Astrocyte (in vitro differentiated cells and primary cell): ENCODE results near the gene PPP6R2. TPM values are rescaled to one million over a fixed set of nuclear protein-coding genes. Genes with fewer than 3 reads are reported as not detected.
A peak's percentile ranks its signal among the peaks of the same experiment; 100 is the strongest.

Source experiments
- DNase-seq: peaks from one replicate; pipeline ENCODE4 v3.0.0-alpha.2; 2010; ENCODE audit warnings: low read depth
- FAIRE-seq: peaks from 2 replicates; lab custom pipeline; 2011; peaks lifted over from hg19 to GRCh38; lab: Jason Lieb, UNC
- H2AFZ ChIP-seq: 2 replicates; pipeline ENCODE4 v1.6.0; 2012; ENCODE audit warnings: low read depth, low read length, inconsistent platforms
- H3K27ac ChIP-seq: 2 replicates; pipeline ENCODE4 v1.5.1; 2011; ENCODE audit warnings: low read depth, low read length, inconsistent platforms
- H3K27me3 ChIP-seq: 2 replicates; pipeline ENCODE4 v1.6.0; 2011; ENCODE audit warnings: low read length, inconsistent platforms; ENCODE audit not compliant: insufficient read depth
- H3K36me3 ChIP-seq: 2 replicates; pipeline ENCODE4 v1.5.1; 2011; ENCODE audit warnings: low read length, inconsistent platforms; ENCODE audit not compliant: insufficient read depth
- H3K4me1 ChIP-seq: 2 replicates; pipeline ENCODE4 v1.5.1; 2011; ENCODE audit warnings: low read length, inconsistent platforms; ENCODE audit not compliant: insufficient read depth
- H3K4me2 ChIP-seq: 2 replicates; pipeline ENCODE4 v1.6.0; 2012; ENCODE audit warnings: low read length, inconsistent platforms
- H3K4me3 ChIP-seq: 2 replicates; pipeline ENCODE4 v1.5.1; 2011; ENCODE audit warnings: low read depth, mild to moderate bottlenecking, low read length, inconsistent platforms; ENCODE audit not compliant: insufficient read depth
- H3K79me2 ChIP-seq: 2 replicates; pipeline ENCODE4 v1.6.0; 2012; ENCODE audit warnings: mild to moderate bottlenecking, low read length, inconsistent platforms; ENCODE audit not compliant: insufficient read depth
- H3K9ac ChIP-seq: 2 replicates; pipeline ENCODE4 v1.6.0; 2012; ENCODE audit warnings: mild to moderate bottlenecking, low read length, inconsistent platforms
- H3K9me3 ChIP-seq: 2 replicates; pipeline ENCODE4 v1.5.1; 2012; ENCODE audit warnings: low read depth, mild to moderate bottlenecking, low read length, inconsistent platforms; ENCODE audit not compliant: insufficient read depth
- H4K20me1 ChIP-seq: 2 replicates; pipeline ENCODE4 v1.6.0; 2012; ENCODE audit warnings: low read length, inconsistent platforms; ENCODE audit not compliant: insufficient read depth
- H3K27ac Mint-ChIP-seq: one replicate; pipeline ENCODE4 v1.8.0; 2021; ENCODE audit warnings: mild to moderate bottlenecking, mixed read lengths; ENCODE audit not compliant: unreplicated experiment
- H3K27me3 Mint-ChIP-seq: one replicate; pipeline ENCODE4 v1.8.0; 2021; ENCODE audit warnings: low read depth, mixed read lengths; ENCODE audit not compliant: unreplicated experiment
- H3K36me3 Mint-ChIP-seq: one replicate; pipeline ENCODE4 v1.8.0; 2021; ENCODE audit warnings: low read depth, mixed read lengths; ENCODE audit not compliant: unreplicated experiment
- H3K4me1 Mint-ChIP-seq: one replicate; pipeline ENCODE4 v1.8.0; 2021; ENCODE audit warnings: low read depth, mixed read lengths; ENCODE audit not compliant: unreplicated experiment
- H3K4me3 Mint-ChIP-seq: one replicate; pipeline ENCODE4 v1.8.0; 2021; ENCODE audit warnings: mild to moderate bottlenecking, moderate library complexity, mixed read lengths; ENCODE audit not compliant: unreplicated experiment
- H3K9me3 Mint-ChIP-seq: one replicate; pipeline ENCODE4 v1.8.0; 2021; ENCODE audit warnings: mild to moderate bottlenecking, mixed read lengths; ENCODE audit not compliant: unreplicated experiment
- EZH2 ChIP-seq: IDR thresholded peaks from 2 replicates; pipeline ENCODE4 v1.6.1; 2012; ENCODE audit warnings: mild to moderate bottlenecking, low read length, inconsistent platforms; ENCODE audit not compliant: insufficient read depth
- total RNA-seq: library from RNA; stranded (reverse); gene quantifications from 2 replicates; pipeline ENCODE4 v1.2.1, GENCODE V29; 2021
- TF ChIP-seq, protein P1 (sequence below): IDR thresholded peaks from 2 replicates; pipeline ENCODE4 v1.5.1; 2011; ENCODE audit warnings: low read depth, mild to moderate bottlenecking, inconsistent platforms, low read length, moderate library complexity; ENCODE audit not compliant: insufficient read depth

PPP6R2 gene
- total RNA-seq, 1 donor from 2014 or later, result 48.3 TPM

- H3K4me3 ChIP-seq, result no peak overlapping the region
- TF ChIP-seq EZH2, result no peak
- TF ChIP-seq, protein P1, sequence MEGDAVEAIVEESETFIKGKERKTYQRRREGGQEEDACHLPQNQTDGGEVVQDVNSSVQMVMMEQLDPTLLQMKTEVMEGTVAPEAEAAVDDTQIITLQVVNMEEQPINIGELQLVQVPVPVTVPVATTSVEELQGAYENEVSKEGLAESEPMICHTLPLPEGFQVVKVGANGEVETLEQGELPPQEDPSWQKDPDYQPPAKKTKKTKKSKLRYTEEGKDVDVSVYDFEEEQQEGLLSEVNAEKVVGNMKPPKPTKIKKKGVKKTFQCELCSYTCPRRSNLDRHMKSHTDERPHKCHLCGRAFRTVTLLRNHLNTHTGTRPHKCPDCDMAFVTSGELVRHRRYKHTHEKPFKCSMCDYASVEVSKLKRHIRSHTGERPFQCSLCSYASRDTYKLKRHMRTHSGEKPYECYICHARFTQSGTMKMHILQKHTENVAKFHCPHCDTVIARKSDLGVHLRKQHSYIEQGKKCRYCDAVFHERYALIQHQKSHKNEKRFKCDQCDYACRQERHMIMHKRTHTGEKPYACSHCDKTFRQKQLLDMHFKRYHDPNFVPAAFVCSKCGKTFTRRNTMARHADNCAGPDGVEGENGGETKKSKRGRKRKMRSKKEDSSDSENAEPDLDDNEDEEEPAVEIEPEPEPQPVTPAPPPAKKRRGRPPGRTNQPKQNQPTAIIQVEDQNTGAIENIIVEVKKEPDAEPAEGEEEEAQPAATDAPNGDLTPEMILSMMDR, result no peak
- no peak for DNase-seq
- H3K9me3 ChIP-seq, result no peaks in the 10 kb centered on the region
- no peaks in the 10 kb centered on the region for H3K79me2 ChIP-seq
- no peak for FAIRE-seq
- Mint-ChIP-seq H3K4me3 (no peak overlapping the region), H3K36me3 (peaks cover 13% of the 10 kb centered on the region), H3K27me3 (no peaks in the 10 kb centered on the region), H3K4me1 (peaks cover 3% of the 10 kb centered on the region), H3K27ac (no peak overlapping the region), H3K9me3 (no peaks in the 10 kb centered on the region)
- no peak overlapping the region for H3K9ac ChIP-seq
- H2AFZ ChIP-seq, result no peak overlapping the region
- no peak overlapping the region for H3K27ac ChIP-seq
- H3K4me2 ChIP-seq, result no peak overlapping the region
- no peaks in the 10 kb centered on the region for H3K27me3 ChIP-seq
- H3K4me1 ChIP-seq, result no peaks in the 10 kb centered on the region
- peaks cover 34% of the 10 kb centered on the region for H3K36me3 ChIP-seq
- peaks cover 8% of the 10 kb centered on the region for H4K20me1 ChIP-seq
These were observed 72.3 kb downstream of the PPP6R2 start for GRCh38 chr22:50415426-50415825.

GRCh38 chr22:50416996-50417395 is 73.9 kb downstream of the PPP6R2 start:
- FAIRE-seq (no peak), DNase-seq (no peak)
- H4K20me1 ChIP-seq, result peaks cover 8% of the 10 kb centered on the region
- H3K9ac ChIP-seq, result no peak overlapping the region
- TF ChIP-seq, protein P1, result no peak
- TF ChIP-seq EZH2, result no peak
- no peak overlapping the region for H3K27ac Mint-ChIP-seq
- no peaks in the 10 kb centered on the region for H3K9me3 Mint-ChIP-seq
- H3K36me3 Mint-ChIP-seq, result peaks cover 13% of the 10 kb centered on the region
- H2AFZ ChIP-seq, result no peak overlapping the region
- H3K79me2 ChIP-seq, result no peaks in the 10 kb centered on the region
- H3K27me3 ChIP-seq, result no peaks in the 10 kb centered on the region
- H3K36me3 ChIP-seq, result peaks cover 41% of the 10 kb centered on the region
- H3K4me2 ChIP-seq, result no peak overlapping the region
- H3K4me3 ChIP-seq, result no peak overlapping the region
- H3K27me3 Mint-ChIP-seq, result no peaks in the 10 kb centered on the region
- no peak overlapping the region for H3K27ac ChIP-seq
- no peaks in the 10 kb centered on the region for H3K9me3 ChIP-seq
- H3K4me1 ChIP-seq, result no peaks in the 10 kb centered on the region
- H3K4me1 Mint-ChIP-seq, result peaks cover 3% of the 10 kb centered on the region
- H3K4me3 Mint-ChIP-seq, result no peak overlapping the region

DNA sequence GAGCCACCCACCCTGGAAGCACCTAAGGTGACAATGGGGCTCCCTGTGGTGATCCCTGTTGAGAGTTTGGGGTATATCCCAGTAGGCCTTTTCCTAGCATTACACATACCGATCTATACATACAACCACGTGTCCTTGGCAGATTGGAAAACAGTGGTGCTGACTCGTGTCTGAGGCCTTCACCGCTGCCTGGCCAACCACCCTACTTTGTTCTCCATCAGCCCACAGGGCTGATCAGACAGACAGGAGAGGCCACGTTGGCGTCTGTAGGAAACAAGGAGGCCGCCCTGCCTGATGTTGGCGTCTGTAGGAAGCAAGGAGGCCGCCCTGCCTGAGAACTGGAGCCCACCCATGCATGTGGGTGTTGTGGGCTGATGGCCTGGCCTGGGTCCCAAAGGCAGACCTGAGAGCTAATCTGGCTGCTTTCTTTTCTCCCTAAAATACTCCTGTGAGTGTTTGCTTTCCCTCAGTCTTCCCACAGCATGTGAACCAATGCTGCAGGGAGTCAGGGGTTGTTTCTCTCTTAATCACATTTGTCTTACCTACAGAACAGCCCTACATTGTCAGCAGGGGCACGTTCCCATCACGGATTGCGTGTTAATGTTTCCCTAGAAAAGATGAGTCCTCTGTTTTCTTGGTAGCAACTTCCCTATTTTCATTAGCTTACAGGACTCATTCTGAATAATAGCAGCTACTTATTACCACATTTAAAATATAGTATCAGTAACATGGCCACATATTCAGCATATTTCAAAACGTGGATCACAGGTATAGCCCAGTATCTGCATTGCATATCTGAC is 74.5 kb downstream of the PPP6R2 start:
- peaks cover 41% of the 10 kb centered on the region for H3K36me3 ChIP-seq
- H3K36me3 Mint-ChIP-seq, result peaks cover 13% of the 10 kb centered on the region

More for the DNA sequence above, 74.5 kb downstream of the PPP6R2 start:
- FAIRE-seq, result no peak
- Histone ChIP-seq H3K79me2 (no peaks in the 10 kb centered on the region), H3K4me3 (no peak overlapping the region), H3K27me3 (no peaks in the 10 kb centered on the region), H3K9me3 (no peaks in the 10 kb centered on the region), H3K9ac (no peak overlapping the region), H3K4me1 (no peaks in the 10 kb centered on the region), H3K4me2 (no peak overlapping the region), H2AFZ (no peak overlapping the region), H3K27ac (peak overlapping the region; percentile 22), H4K20me1 (peaks cover 8% of the 10 kb centered on the region)
- no peaks in the 10 kb centered on the region for H3K9me3 Mint-ChIP-seq
- peak overlapping the region; percentile 79 for H3K27ac Mint-ChIP-seq
- no peaks in the 10 kb centered on the region for H3K27me3 Mint-ChIP-seq
- H3K4me1 Mint-ChIP-seq, result peaks cover 3% of the 10 kb centered on the region
- no peak overlapping the region for H3K4me3 Mint-ChIP-seq
- TF ChIP-seq, protein P1, result no peak
- TF ChIP-seq EZH2, result no peak
- peak; percentile 14 for DNase-seq
